ENCODE data around the gene SEMA5A. TPM values are rescaled to one million over a fixed set of nuclear protein-coding genes. Genes with fewer than 3 reads are reported as not detected.

SEMA5A gene
- total and polyA plus RNA-seq, 2 donors (not counting 1 experiment from before 2014, with no cell fraction given), result not detected

DNA sequence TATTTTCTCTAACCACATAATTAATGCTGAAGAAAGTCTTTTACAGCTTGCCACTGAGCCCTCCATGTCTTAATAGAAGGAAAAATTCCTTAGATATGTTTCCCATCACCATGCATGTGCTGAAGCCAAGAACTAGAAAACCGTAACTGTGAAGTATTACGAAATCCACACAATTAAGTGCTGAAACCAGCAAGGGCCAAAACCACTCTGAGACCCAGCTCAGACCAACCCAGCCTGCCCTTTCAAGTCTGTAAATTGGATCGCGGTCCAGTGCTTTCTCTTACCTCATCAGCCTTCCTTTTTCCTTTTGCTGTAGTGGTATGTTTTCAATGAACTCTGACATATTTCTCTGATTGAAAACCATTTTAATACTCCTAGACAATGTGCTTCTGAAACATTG, 26.3 kb downstream of the SEMA5A start:
- H3K27me3 Mint-ChIP-seq, result no peaks in the 10 kb centered on the region
- no peaks in the 10 kb centered on the region for H3K9me3 ChIP-seq (ENCODE audit: control extremely low read depth in 1 of 3, control insufficient read depth in 2 of 3, insufficient read depth in 1 of 3, low read length in 2 of 3)
- ATAC-seq (ENCODE audit: low read depth) (no peak), DNase-seq (no peak)
- intact Hi-C loops (cut with micrococcal nuclease), result no loop called here
- TF ChIP-seq, protein P1, sequence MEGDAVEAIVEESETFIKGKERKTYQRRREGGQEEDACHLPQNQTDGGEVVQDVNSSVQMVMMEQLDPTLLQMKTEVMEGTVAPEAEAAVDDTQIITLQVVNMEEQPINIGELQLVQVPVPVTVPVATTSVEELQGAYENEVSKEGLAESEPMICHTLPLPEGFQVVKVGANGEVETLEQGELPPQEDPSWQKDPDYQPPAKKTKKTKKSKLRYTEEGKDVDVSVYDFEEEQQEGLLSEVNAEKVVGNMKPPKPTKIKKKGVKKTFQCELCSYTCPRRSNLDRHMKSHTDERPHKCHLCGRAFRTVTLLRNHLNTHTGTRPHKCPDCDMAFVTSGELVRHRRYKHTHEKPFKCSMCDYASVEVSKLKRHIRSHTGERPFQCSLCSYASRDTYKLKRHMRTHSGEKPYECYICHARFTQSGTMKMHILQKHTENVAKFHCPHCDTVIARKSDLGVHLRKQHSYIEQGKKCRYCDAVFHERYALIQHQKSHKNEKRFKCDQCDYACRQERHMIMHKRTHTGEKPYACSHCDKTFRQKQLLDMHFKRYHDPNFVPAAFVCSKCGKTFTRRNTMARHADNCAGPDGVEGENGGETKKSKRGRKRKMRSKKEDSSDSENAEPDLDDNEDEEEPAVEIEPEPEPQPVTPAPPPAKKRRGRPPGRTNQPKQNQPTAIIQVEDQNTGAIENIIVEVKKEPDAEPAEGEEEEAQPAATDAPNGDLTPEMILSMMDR (IDR thresholded peaks at IDR 0.05), result no peak
- TF ChIP-seq EZH2 (IDR thresholded peaks at IDR 0.05; ENCODE audit: borderline replicate concordance, insufficient read depth, low read depth, low read length, poor library complexity, severe bottlenecking), result no peak
- CTCF ChIA-PET, result no interaction called here
- no peaks in the 10 kb centered on the region for H3K36me3 ChIP-seq (replicated peaks in 1 of 2; ENCODE audit: control extremely low read depth in 1 of 2, control insufficient read depth in 1 of 2, extremely low read depth in 1 of 2, insufficient read depth in 2 of 2, low read length in 1 of 2)
- H4K20me1 ChIP-seq (ENCODE audit: control insufficient read depth, insufficient read depth, low read length, poor library complexity, severe bottlenecking), result no peaks in the 10 kb centered on the region
- H3K4me1 ChIP-seq (ENCODE audit: control insufficient read depth in 2 of 2, insufficient read depth in 2 of 2, low read length in 2 of 2), result no peaks in the 10 kb centered on the region
- no peak overlapping the region for H3K4me2 ChIP-seq (replicated peaks; ENCODE audit: low read depth, low read length, poor library complexity, severe bottlenecking)
- no peak overlapping the region for H3K4me3 Mint-ChIP-seq
- no peaks in the 10 kb centered on the region for H3K27me3 ChIP-seq (replicated peaks in 1 of 4; ENCODE audit: control extremely low read depth in 1 of 4, control insufficient read depth in 3 of 4, insufficient read depth in 4 of 4, low read length in 3 of 4)
- no peak overlapping the region for H3K9ac ChIP-seq (ENCODE audit: low read length)
- H3K4me1 Mint-ChIP-seq, result no peaks in the 10 kb centered on the region
- WGBS (ENCODE audit: insufficient coverage), result 94% methylated on average over 2 of the region's 4 CpGs
- no peak overlapping the region for H3K27ac Mint-ChIP-seq
- H3K79me2 ChIP-seq (ENCODE audit: control insufficient read depth, insufficient read depth, low read length), result no peaks in the 10 kb centered on the region
- no peak overlapping the region for H3K4me3 ChIP-seq (ENCODE audit: control extremely low read depth in 1 of 5, extremely low read depth in 1 of 5, insufficient read depth in 1 of 5, low read depth in 2 of 5, low read length in 4 of 5)
- H3K9me3 Mint-ChIP-seq (ENCODE audit: insufficient read depth), result no peaks in the 10 kb centered on the region
- H2AFZ ChIP-seq (ENCODE audit: insufficient read depth, low read depth, low read length, poor library complexity, severe bottlenecking), result no peak overlapping the region
- no peak overlapping the region for H3K27ac ChIP-seq (ENCODE audit: low read length in 2 of 2)
- POLR2A ChIA-PET, result no interaction called here

DNA sequence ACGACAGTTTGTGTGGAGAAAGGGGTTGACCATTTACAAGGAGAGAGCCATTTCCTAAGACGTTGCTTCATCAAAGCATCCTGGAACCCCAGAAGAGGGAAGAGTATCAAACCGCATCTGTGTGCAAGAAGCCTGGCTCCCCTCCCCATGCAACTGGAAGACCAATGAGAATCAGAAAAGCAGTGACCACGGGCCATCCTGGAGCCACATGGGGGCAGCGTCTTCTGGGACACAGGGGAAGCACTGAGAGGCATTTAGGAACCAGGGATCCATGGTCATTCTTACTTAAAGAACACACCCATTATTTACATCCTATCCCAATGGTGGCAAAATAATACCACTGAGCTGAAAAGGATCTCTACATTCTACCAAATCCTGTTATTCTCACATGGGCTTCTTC, 29.3 kb downstream of the SEMA5A start:
- DNase-seq (no peak), ATAC-seq (ENCODE audit: low read depth) (no peak)
- Histone ChIP-seq H3K27ac (ENCODE audit: low read length in 2 of 2) (no peak overlapping the region), H3K9me3 (ENCODE audit: control extremely low read depth in 1 of 3, control insufficient read depth in 2 of 3, insufficient read depth in 1 of 3, low read length in 2 of 3) (no peaks in the 10 kb centered on the region), H4K20me1 (ENCODE audit: control insufficient read depth, insufficient read depth, low read length, poor library complexity, severe bottlenecking) (no peaks in the 10 kb centered on the region), H3K27me3 (replicated peaks in 1 of 4; ENCODE audit: control extremely low read depth in 1 of 4, control insufficient read depth in 3 of 4, insufficient read depth in 4 of 4, low read length in 3 of 4) (no peaks in the 10 kb centered on the region), H3K79me2 (ENCODE audit: control insufficient read depth, insufficient read depth, low read length) (no peaks in the 10 kb centered on the region), H3K4me2 (replicated peaks; ENCODE audit: low read depth, low read length, poor library complexity, severe bottlenecking) (no peak overlapping the region), H3K4me3 (ENCODE audit: control extremely low read depth in 1 of 5, extremely low read depth in 1 of 5, insufficient read depth in 1 of 5, low read depth in 2 of 5, low read length in 4 of 5) (no peak overlapping the region), H3K36me3 (replicated peaks in 1 of 2; ENCODE audit: control extremely low read depth in 1 of 2, control insufficient read depth in 1 of 2, extremely low read depth in 1 of 2, insufficient read depth in 2 of 2, low read length in 1 of 2) (no peaks in the 10 kb centered on the region), H3K9ac (ENCODE audit: low read length) (no peak overlapping the region), H2AFZ (ENCODE audit: insufficient read depth, low read depth, low read length, poor library complexity, severe bottlenecking) (no peak overlapping the region), H3K4me1 (ENCODE audit: control insufficient read depth in 2 of 2, insufficient read depth in 2 of 2, low read length in 2 of 2) (no peaks in the 10 kb centered on the region)
- no peaks in the 10 kb centered on the region for H3K4me1 Mint-ChIP-seq
- POLR2A ChIA-PET, result no interaction called here
- intact Hi-C loops (cut with micrococcal nuclease), result no loop called here
- CTCF ChIA-PET, result no interaction called here
- H3K27ac Mint-ChIP-seq, result no peak overlapping the region
- H3K27me3 Mint-ChIP-seq, result no peaks in the 10 kb centered on the region
- no peak for TF ChIP-seq EZH2 (IDR thresholded peaks at IDR 0.05; ENCODE audit: borderline replicate concordance, insufficient read depth, low read depth, low read length, poor library complexity, severe bottlenecking)
- H3K9me3 Mint-ChIP-seq (ENCODE audit: insufficient read depth), result no peaks in the 10 kb centered on the region
- WGBS (ENCODE audit: insufficient coverage), result 60% methylated on average over 5 of the region's 5 CpGs
- no peak overlapping the region for H3K4me3 Mint-ChIP-seq

All from B cell (primary cell).